Measurements from ENCODE around the gene C1orf141.

Gene C1orf141

DNA sequence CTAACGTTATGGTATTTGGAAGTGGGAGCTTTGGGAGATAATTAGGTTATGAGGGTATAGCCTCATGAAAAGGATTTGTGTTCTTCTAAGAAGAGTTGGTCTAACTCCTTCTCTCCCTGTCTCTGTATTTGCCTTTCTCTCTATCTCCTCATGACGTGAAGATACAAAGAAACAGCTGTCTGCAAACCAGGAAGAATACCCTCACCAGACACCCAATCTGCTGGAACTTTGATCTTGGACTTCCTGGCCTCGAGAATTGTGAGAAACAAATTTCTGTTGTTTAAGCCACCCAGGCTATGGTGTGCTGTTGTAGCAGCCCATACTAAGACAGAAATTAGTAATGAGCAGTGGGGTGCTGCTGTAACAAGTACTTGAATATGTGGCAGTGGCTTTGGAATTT, 16.1 kb downstream of the C1orf141 start:
- Histone ChIP-seq H3K27ac (ENCODE audit: low read length) (no peak overlapping the region), H3K36me3 (ENCODE audit: insufficient read depth, low read depth, low read length) (no peaks in the 10 kb centered on the region), H3K9me3 (ENCODE audit: insufficient read depth, low read depth, low read length) (no peaks in the 10 kb centered on the region; the same call in 1 of the 2 replicates), H3K9ac (ENCODE audit: low read depth, low read length) (no peak overlapping the region), H3K27me3 (ENCODE audit: insufficient read depth, low read length) (no peaks in the 10 kb centered on the region), H3K4me3 (ENCODE audit: low read length) (no peak overlapping the region), H3K4me1 (ENCODE audit: insufficient read depth, low read length) (no peaks in the 10 kb centered on the region)

- no peaks in the 10 kb centered on the region; the same call in 1 of the 2 replicates for H3K9me3 ChIP-seq (ENCODE audit: insufficient read depth, low read depth, low read length)
- H3K36me3 ChIP-seq (ENCODE audit: insufficient read depth, low read depth, low read length), result no peaks in the 10 kb centered on the region
- H3K9ac ChIP-seq (ENCODE audit: low read depth, low read length), result no peak overlapping the region
- H3K4me1 ChIP-seq (ENCODE audit: insufficient read depth, low read length), result no peaks in the 10 kb centered on the region
- H3K4me3 ChIP-seq (ENCODE audit: low read length), result no peak overlapping the region
- H3K27ac ChIP-seq (ENCODE audit: low read length), result no peak overlapping the region
- no peaks in the 10 kb centered on the region for H3K27me3 ChIP-seq (ENCODE audit: insufficient read depth, low read length)
These were observed 16.6 kb downstream of the C1orf141 start for GRCh38 chr1:67118191-67118590.

- no peaks in the 10 kb centered on the region for H3K36me3 ChIP-seq (ENCODE audit: insufficient read depth, low read depth, low read length)
- no peaks in the 10 kb centered on the region for H3K4me1 ChIP-seq (ENCODE audit: insufficient read depth, low read length)
- H3K27ac ChIP-seq (ENCODE audit: low read length), result no peak overlapping the region
- no peaks in the 10 kb centered on the region for H3K9me3 ChIP-seq (ENCODE audit: insufficient read depth, low read depth, low read length)
- H3K4me3 ChIP-seq (ENCODE audit: low read length), result no peak overlapping the region
- H3K27me3 ChIP-seq (ENCODE audit: insufficient read depth, low read length), result no peaks in the 10 kb centered on the region
- no peak overlapping the region for H3K9ac ChIP-seq (ENCODE audit: low read depth, low read length)
These were observed 20.6 kb downstream of the C1orf141 start for GRCh38 chr1:67114162-67114561.

DNA sequence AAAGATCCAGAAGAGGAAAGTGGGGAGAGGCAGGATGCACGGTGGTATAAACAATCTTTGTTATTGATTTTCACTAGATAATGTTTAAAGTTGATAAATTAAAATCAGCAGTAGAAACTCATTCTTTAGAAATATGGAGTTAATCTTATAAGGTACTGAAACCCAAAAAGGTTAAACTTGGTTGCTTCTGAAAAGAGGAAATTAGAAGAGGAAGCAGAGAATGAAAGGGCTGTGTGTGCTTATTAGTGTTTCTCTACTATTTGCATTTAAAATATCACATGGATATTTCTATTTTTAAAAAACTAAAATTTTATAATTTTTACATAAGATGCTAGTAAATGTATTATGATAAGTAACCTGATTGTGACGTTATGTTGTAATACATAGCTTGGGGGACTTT, 24.4 kb downstream of the C1orf141 start:
- no peak overlapping the region for H3K9ac ChIP-seq (ENCODE audit: low read depth, low read length)

GRCh38 chr1:67105508-67105907, 29.3 kb downstream of the C1orf141 start:
- H3K4me3 ChIP-seq (ENCODE audit: low read length), result no peak overlapping the region
- H3K36me3 ChIP-seq (ENCODE audit: insufficient read depth, low read depth, low read length), result no peaks in the 10 kb centered on the region
- no peak overlapping the region for H3K27ac ChIP-seq (ENCODE audit: low read length)
- H3K4me1 ChIP-seq (ENCODE audit: insufficient read depth, low read length), result no peaks in the 10 kb centered on the region
- H3K27me3 ChIP-seq (ENCODE audit: insufficient read depth, low read length), result no peaks in the 10 kb centered on the region
- no peak overlapping the region for H3K9ac ChIP-seq (ENCODE audit: low read depth, low read length)
- H3K9me3 ChIP-seq (ENCODE audit: insufficient read depth, low read depth, low read length), result no peaks in the 10 kb centered on the region

More for the DNA sequence above, 24.4 kb downstream of the C1orf141 start:
- no peak overlapping the region for H3K27ac ChIP-seq (ENCODE audit: low read length)
- no peaks in the 10 kb centered on the region for H3K4me1 ChIP-seq (ENCODE audit: insufficient read depth, low read length)
- no peaks in the 10 kb centered on the region for H3K27me3 ChIP-seq (ENCODE audit: insufficient read depth, low read length)
- H3K36me3 ChIP-seq (ENCODE audit: insufficient read depth, low read depth, low read length), result no peaks in the 10 kb centered on the region
- H3K4me3 ChIP-seq (ENCODE audit: low read length), result no peak overlapping the region
- no peaks in the 10 kb centered on the region for H3K9me3 ChIP-seq (ENCODE audit: insufficient read depth, low read depth, low read length)

DNA sequence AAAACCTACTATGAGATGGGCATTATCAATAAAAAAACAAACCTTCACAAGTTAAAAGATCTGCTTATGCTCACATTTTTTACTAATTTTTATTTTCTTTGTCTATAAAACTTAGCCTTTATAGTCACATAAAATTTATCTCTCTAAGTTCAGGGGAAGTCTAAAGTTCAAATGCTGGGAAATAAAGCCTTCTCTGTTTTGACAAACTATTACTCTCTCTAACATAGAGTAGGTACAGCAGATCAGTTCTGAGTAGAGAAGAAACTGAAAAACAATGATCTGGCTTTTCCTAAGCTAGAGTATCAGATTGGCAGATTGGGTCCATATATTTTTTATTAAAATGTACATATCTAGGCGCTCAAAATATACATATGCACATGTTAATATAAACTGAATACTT, 31.2 kb downstream of the C1orf141 start:
- H3K9ac ChIP-seq (ENCODE audit: low read depth, low read length), result no peak overlapping the region
- H3K4me3 ChIP-seq (ENCODE audit: low read length), result no peak overlapping the region
- H3K27me3 ChIP-seq (ENCODE audit: insufficient read depth, low read length), result no peaks in the 10 kb centered on the region
- H3K9me3 ChIP-seq (ENCODE audit: insufficient read depth, low read depth, low read length), result no peaks in the 10 kb centered on the region
- H3K4me1 ChIP-seq (ENCODE audit: insufficient read depth, low read length), result no peaks in the 10 kb centered on the region
- no peaks in the 10 kb centered on the region for H3K36me3 ChIP-seq (ENCODE audit: insufficient read depth, low read depth, low read length)
- no peak overlapping the region for H3K27ac ChIP-seq (ENCODE audit: low read length)

GRCh38 chr1:67100833-67101232, 33.9 kb downstream of the C1orf141 start:
- Histone ChIP-seq H3K4me1 (ENCODE audit: insufficient read depth, low read length) (peaks cover 10% of the 10 kb centered on the region; the same call in 1 of the 2 replicates), H3K4me3 (ENCODE audit: low read length) (no peak overlapping the region), H3K9me3 (ENCODE audit: insufficient read depth, low read depth, low read length) (no peaks in the 10 kb centered on the region), H3K27ac (ENCODE audit: low read length) (no peak overlapping the region), H3K36me3 (ENCODE audit: insufficient read depth, low read depth, low read length) (no peaks in the 10 kb centered on the region), H3K9ac (ENCODE audit: low read depth, low read length) (no peak overlapping the region), H3K27me3 (ENCODE audit: insufficient read depth, low read length) (no peaks in the 10 kb centered on the region)

- Histone ChIP-seq H3K27me3 (ENCODE audit: insufficient read depth, low read length) (no peaks in the 10 kb centered on the region), H3K4me3 (ENCODE audit: low read length) (peak overlapping the region; percentile 2; the same call in 1 of the 2 replicates), H3K27ac (ENCODE audit: low read length) (no peak overlapping the region), H3K36me3 (ENCODE audit: insufficient read depth, low read depth, low read length) (no peaks in the 10 kb centered on the region), H3K9me3 (ENCODE audit: insufficient read depth, low read depth, low read length) (no peaks in the 10 kb centered on the region), H3K9ac (ENCODE audit: low read depth, low read length) (no peak overlapping the region), H3K4me1 (ENCODE audit: insufficient read depth, low read length) (peaks cover 10% of the 10 kb centered on the region; the same call in 1 of the 2 replicates)
These were observed 37.5 kb downstream of the C1orf141 start for GRCh38 chr1:67097305-67097704.

DNA sequence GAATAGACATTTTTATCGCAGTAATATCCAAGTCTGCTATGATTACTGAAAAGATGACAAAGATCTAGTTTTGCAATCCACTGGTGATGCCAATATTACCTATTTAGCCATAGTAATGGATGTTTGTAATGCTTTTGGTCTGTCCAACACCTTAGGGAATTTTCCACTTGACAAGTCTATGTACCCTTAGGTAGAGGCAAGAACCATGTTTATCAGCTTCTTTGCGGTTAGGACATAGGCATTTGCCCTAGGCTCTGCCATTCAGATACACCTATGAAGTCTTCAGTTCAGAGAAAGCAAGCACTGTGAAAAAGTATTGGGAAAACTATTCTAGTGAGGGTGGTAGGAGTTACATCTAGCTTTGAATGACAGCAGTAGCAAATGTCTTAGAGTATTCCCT, 40.6 kb downstream of the C1orf141 start:
- peaks cover 10% of the 10 kb centered on the region; the same call in 1 of the 2 replicates for H3K4me1 ChIP-seq (ENCODE audit: insufficient read depth, low read length)
- H3K27me3 ChIP-seq (ENCODE audit: insufficient read depth, low read length), result no peaks in the 10 kb centered on the region
- H3K27ac ChIP-seq (ENCODE audit: low read length), result no peak overlapping the region
- H3K4me3 ChIP-seq (ENCODE audit: low read length), result no peak overlapping the region
- H3K36me3 ChIP-seq (ENCODE audit: insufficient read depth, low read depth, low read length), result no peaks in the 10 kb centered on the region
- H3K9me3 ChIP-seq (ENCODE audit: insufficient read depth, low read depth, low read length), result peaks cover 3% of the 10 kb centered on the region; the same call in 1 of the 2 replicates
- H3K9ac ChIP-seq (ENCODE audit: low read depth, low read length), result no peak overlapping the region

DNA sequence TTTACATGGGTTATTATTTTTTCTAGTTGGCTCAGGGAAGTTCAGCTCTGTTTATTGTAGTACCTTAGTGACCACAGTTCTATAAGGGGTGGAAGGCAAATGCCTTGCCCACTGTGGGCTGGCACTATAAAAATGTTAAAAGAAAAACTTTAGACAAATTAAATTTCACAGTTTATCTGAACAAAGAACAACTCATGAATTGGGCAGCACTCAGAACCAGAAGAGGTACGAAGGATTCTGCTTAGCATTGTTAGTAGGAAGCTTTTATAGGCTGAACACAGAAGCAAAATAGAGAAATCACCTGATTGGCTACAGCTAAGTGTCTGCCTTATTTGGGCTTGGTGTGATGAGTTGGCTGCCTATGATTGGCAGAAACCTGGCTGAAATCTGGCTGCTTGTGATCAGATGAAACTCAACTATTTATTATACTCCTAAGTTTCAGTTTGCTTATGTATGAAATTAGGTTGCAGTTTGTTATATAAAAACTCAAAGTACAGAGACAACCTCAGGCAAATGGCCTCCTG, 45.0 kb downstream of the C1orf141 start:
- H3K9me3 ChIP-seq (ENCODE audit: insufficient read depth, low read depth, low read length), result peaks cover 3% of the 10 kb centered on the region; the same call in 1 of the 2 replicates
- no peaks in the 10 kb centered on the region for H3K4me1 ChIP-seq (ENCODE audit: insufficient read depth, low read length)
- H3K27me3 ChIP-seq (ENCODE audit: insufficient read depth, low read length), result no peaks in the 10 kb centered on the region
- no peak overlapping the region for H3K9ac ChIP-seq (ENCODE audit: low read depth, low read length)
- H3K27ac ChIP-seq (ENCODE audit: low read length), result no peak overlapping the region
- H3K4me3 ChIP-seq (ENCODE audit: low read length), result no peak overlapping the region
- H3K36me3 ChIP-seq (ENCODE audit: insufficient read depth, low read depth, low read length), result no peaks in the 10 kb centered on the region

GRCh38 chr1:67088440-67088839, 46.3 kb downstream of the C1orf141 start:
- Histone ChIP-seq H3K4me3 (ENCODE audit: low read length) (no peak overlapping the region), H3K9ac (ENCODE audit: low read depth, low read length) (no peak overlapping the region), H3K4me1 (ENCODE audit: insufficient read depth, low read length) (no peaks in the 10 kb centered on the region), H3K27me3 (ENCODE audit: insufficient read depth, low read length) (no peaks in the 10 kb centered on the region), H3K27ac (ENCODE audit: low read length) (no peak overlapping the region), H3K9me3 (ENCODE audit: insufficient read depth, low read depth, low read length) (peaks cover 3% of the 10 kb centered on the region; the same call in 1 of the 2 replicates), H3K36me3 (ENCODE audit: insufficient read depth, low read depth, low read length) (no peaks in the 10 kb centered on the region)

- no peaks in the 10 kb centered on the region for H3K27me3 ChIP-seq (ENCODE audit: insufficient read depth, low read length)
- peaks cover 3% of the 10 kb centered on the region; the same call in 1 of the 2 replicates for H3K9me3 ChIP-seq (ENCODE audit: insufficient read depth, low read depth, low read length)
- no peaks in the 10 kb centered on the region for H3K4me1 ChIP-seq (ENCODE audit: insufficient read depth, low read length)
- no peak overlapping the region for H3K27ac ChIP-seq (ENCODE audit: low read length)
- H3K36me3 ChIP-seq (ENCODE audit: insufficient read depth, low read depth, low read length), result no peaks in the 10 kb centered on the region
- no peak overlapping the region for H3K9ac ChIP-seq (ENCODE audit: low read depth, low read length)
- H3K4me3 ChIP-seq (ENCODE audit: low read length), result no peak overlapping the region
These were observed 49.4 kb downstream of the C1orf141 start for GRCh38 chr1:67085326-67085725.

All from iPS-20b (cell line).